HCT116 (cell line): ENCODE data around the gene GNA15.

Experiments used
- POLR2A ChIP-seq: IDR thresholded peaks from 2 replicates; pipeline ENCODE4 v1.7.0; 2011; ENCODE audit warnings: borderline replicate concordance; ENCODE audit not compliant: insufficient read depth, insufficient read length; ENCODE audit errors: extremely low read depth
- POLR2AphosphoS5 ChIP-seq: IDR thresholded peaks from 2 replicates; pipeline ENCODE4 v1.6.1; 2011; ENCODE audit warnings: mild to moderate bottlenecking, low read depth, low read length, moderate library complexity
- TF ChIP-seq, protein P1 (sequence below): IDR thresholded peaks from 2 replicates; pipeline ENCODE4 v1.6.1; 2012
- TF ChIP-seq, protein P2 (sequence below): IDR thresholded peaks from 2 replicates; pipeline ENCODE4 v1.6.1; 2012

DNA sequence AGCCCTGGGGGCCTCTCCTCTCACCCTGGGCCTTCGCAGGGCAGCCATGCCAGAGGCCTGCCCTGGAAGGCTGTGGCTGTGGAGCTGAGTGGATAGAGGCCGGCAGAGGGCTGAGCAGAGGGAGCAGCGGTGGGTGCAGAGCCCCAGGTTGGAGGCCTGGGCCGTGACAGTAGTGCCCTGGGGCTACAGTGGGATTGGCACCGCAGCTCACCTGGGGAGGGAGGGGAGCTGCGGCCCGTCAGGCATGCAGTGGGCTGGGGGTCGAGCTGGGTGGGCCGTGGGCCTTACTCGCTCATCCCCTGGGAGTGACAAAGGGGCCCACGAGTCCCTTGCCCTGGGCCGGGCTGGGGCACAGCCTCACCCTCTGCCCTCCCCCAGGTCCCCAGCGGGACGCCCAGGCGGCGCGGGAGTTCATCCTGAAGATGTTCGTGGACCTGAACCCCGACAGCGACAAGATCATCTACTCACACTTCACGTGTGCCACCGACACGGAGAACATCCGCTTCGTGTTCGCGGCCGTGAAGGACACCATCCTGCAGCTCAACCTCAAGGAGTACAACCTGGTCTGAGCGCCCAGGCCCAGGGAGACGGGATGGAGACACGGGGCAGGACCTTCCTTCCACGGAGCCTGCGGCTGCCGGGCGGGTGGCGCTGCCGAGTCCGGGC, 15.1 kb upstream of the GNA15 start:
- TF ChIP-seq POLR2AphosphoS5 (no peak), POLR2A (no peak)
- TF ChIP-seq, protein P1, sequence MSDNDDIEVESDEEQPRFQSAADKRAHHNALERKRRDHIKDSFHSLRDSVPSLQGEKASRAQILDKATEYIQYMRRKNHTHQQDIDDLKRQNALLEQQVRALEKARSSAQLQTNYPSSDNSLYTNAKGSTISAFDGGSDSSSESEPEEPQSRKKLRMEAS = no peak
- TF ChIP-seq, protein P2, sequence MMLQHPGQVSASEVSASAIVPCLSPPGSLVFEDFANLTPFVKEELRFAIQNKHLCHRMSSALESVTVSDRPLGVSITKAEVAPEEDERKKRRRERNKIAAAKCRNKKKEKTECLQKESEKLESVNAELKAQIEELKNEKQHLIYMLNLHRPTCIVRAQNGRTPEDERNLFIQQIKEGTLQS = no peak
